Prostate gland (tissue), 2 donors: ENCODE data around the gene SAMD4A. TPM values are rescaled to one million over a fixed set of nuclear protein-coding genes. Genes with fewer than 3 reads are reported as not detected.

ENCODE experiments used
- DNase-seq: peaks from one replicate; pipeline ENCODE4 v3.0.0-alpha.2; 2019; ENCODE audit warnings: low spot score
- H3K27ac ChIP-seq, 2 donors: fragments of 200-600 bp; sonication (generic); 2 replicates each; pipeline ENCODE4 v1.5.1; 2017 to 2019
- H3K27me3 ChIP-seq: fragments of 200-600 bp; sonication (generic); replicated peaks from 2 replicates; pipeline ENCODE4 v1.5.1; 2019; ENCODE audit not compliant: insufficient read depth
- H3K36me3 ChIP-seq, 2 donors: fragments of 200-600 bp; sonication (generic); 1 replicate in 1 of 2; 2 replicates in 1 of 2; pipeline versions ENCODE4 v1.5.1 to v1.8.1; 2017 to 2019
- H3K4me1 ChIP-seq: fragments of 200-600 bp; sonication (generic); replicated peaks from 2 replicates; pipeline ENCODE4 v1.5.1; 2019
- H3K4me3 ChIP-seq, 2 donors: fragments of 200-600 bp; sonication (generic); 2 replicates each; pipeline ENCODE4 v1.5.1; 2017 to 2019
- H3K9me3 ChIP-seq: fragments of 200-600 bp; sonication (generic); 2 replicates; pipeline ENCODE4 v1.5.1; 2017
- POLR2A ChIP-seq: fragments of 450-650 bp; IDR thresholded peaks from one replicate; pipeline ENCODE4 v1.6.1; 2016; ENCODE audit warnings: antibody characterized with exemption, mild to moderate bottlenecking
- POLR2AphosphoS5 ChIP-seq: sonication (generic); formaldehyde crosslinking; IDR thresholded peaks from one replicate; pipeline ENCODE4 v1.6.1; 2017; ENCODE audit warnings: antibody characterized with exemption
- WGBS: methylation state at CpG from one replicate; pipeline ENCODE4 v1.1.5; 2018; 5-methylcytosine and 5-hydroxymethylcytosine counted together
- intact Hi-C: fragments of 100-400 bp; cut with DNase I; formaldehyde crosslinking; loops from one replicate; pipeline ENCODE4 v1.14.2; 2022
- total RNA-seq, 2 donors: library from RNA; depleted of rRNA; stranded (reverse); fragments of >200 nt; gene quantifications; one replicate each; pipeline ENCODE4 v1.1.0, GENCODE V29; 2016
- TF ChIP-seq, protein P1 (sequence below), 4 experiments: fragments of 200-600 bp in 2 of 4; fragments of 450-650 bp in 2 of 4; sonication (generic) in 2 of 4; IDR thresholded peaks; 1 replicate in 3 of 4; 2 replicates in 1 of 4; pipeline ENCODE4 v1.5.1; 2016 to 2019; ENCODE audit warnings: antibody characterized with exemption in 4 of 4, mild to moderate bottlenecking in 2 of 4, moderate library complexity in 2 of 4

SAMD4A gene
- total RNA-seq, 2 donors from 2014 or later, result 18.1 to 38.5 TPM

DNA sequence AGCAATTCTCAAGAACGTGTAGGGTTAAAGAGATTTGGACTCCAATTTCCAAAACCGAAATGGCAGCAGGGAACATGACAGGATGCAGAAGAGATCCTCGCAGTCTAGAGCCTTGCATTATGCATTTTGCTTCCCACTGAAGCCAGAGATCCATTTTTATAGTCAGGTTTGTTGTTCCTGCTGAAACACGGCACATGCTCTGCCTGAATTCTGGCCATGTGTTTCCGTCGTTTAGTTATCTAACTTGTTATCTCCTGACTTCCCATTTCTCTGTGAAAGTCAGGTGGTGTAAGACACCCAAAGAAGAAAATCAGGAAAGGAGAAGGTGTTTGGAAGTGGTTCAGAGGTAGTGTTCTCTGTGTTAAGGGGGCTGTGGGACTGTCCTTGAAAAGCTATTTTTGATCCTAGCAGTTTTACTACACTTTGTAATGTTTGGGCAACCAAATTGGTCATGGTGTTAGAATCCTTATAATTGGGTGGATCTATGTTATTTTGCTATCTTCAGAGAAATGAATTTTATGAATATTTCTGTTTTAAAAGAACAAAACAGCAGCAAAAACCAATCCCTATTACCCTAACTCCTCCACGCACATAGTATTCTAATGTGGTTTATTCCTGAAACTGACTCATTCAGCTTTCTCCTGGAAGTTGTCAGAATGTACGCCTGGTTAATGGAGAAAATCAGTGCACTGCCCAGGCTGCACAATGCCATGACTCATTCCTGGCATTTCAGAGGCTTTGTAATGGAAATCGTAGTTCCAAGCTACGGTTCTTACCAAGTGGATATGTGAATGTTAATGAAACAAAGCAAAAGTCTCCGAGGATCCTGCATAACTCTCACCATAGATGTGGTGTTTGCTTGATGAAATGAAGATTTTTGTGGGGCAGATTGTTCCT, 110.1 kb downstream of the SAMD4A start:
- Histone ChIP-seq H3K27me3 (no peaks in the 10 kb centered on the region), H3K36me3 (no peaks in the 10 kb centered on the region), H3K27ac (peak overlapping the region; percentile 63 to 73), H3K9me3 (no peaks in the 10 kb centered on the region), H3K4me3 (no peak overlapping the region), H3K4me1 (peaks cover 7% of the 10 kb centered on the region)
- TF ChIP-seq POLR2AphosphoS5 (peak; percentile 61), POLR2A (peak; percentile 7)
- TF ChIP-seq, protein P1, sequence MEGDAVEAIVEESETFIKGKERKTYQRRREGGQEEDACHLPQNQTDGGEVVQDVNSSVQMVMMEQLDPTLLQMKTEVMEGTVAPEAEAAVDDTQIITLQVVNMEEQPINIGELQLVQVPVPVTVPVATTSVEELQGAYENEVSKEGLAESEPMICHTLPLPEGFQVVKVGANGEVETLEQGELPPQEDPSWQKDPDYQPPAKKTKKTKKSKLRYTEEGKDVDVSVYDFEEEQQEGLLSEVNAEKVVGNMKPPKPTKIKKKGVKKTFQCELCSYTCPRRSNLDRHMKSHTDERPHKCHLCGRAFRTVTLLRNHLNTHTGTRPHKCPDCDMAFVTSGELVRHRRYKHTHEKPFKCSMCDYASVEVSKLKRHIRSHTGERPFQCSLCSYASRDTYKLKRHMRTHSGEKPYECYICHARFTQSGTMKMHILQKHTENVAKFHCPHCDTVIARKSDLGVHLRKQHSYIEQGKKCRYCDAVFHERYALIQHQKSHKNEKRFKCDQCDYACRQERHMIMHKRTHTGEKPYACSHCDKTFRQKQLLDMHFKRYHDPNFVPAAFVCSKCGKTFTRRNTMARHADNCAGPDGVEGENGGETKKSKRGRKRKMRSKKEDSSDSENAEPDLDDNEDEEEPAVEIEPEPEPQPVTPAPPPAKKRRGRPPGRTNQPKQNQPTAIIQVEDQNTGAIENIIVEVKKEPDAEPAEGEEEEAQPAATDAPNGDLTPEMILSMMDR (IDR thresholded peaks at IDR 0.05), result no peak
- no peak for DNase-seq
- intact Hi-C loops, result loop anchor here (2.0 to 5.0 kb wide), 2 partner anchors 35 to 110 kb away; partner anchors contain the start of gene SAMD4A
- WGBS, result 21% methylated on average over 11 of the region's 11 CpGs

DNA sequence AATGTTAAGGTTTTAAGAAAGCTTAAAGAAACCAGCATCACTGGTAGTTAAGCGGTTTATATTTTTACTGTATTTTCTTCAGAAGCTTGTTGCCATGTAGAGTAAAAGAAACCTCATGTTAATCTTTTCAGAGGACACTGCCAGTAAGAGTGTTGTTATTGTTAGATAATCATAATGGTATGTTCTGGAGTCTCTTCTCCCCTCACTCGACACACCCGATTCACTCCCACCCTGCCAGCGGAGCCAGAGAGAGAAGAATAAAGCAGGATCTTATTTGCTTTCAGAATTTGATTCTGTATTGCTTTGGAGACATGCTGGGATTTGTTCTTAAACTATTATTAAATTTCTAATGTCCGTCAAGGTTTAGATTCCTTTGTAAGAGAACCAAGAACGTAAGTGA, 113.7 kb downstream of the SAMD4A start:
- no peaks in the 10 kb centered on the region for H3K27me3 ChIP-seq
- no peaks in the 10 kb centered on the region for H3K36me3 ChIP-seq
- H3K4me1 ChIP-seq, result peaks cover 7% of the 10 kb centered on the region
- DNase-seq, result no peak
- H3K4me3 ChIP-seq, result no peak overlapping the region
- WGBS, result 47% methylated on average over 6 of the region's 6 CpGs
- TF ChIP-seq POLR2AphosphoS5 (no peak), POLR2A (no peak)
- TF ChIP-seq, protein P1 (IDR thresholded peaks at IDR 0.05), result no peak
- intact Hi-C loops, result no loop called here
- no peaks in the 10 kb centered on the region for H3K9me3 ChIP-seq
- H3K27ac ChIP-seq, result no peak overlapping the region

DNA sequence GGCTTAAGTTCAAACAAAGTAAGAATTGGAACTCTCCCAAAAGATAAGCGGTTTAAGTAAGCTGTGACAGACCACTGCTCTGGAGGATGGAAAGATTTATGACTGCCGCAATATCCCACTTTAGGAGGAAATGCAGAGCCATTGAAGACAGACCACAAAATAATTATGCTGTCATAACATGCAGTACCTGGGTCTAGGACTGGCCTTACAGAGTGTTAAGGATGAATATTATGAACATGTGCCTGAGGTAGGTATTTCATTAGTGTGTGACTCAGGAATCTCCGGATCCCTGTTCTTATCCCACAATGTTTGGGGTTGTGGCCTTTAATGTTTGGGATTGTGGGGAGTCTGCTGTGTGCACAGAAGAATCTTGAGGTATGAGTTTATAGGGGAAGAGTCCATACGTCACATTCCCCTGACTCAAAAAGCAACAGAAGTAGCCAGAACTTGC, 114.9 kb downstream of the SAMD4A start:
- intact Hi-C loops, result no loop called here

DNA sequence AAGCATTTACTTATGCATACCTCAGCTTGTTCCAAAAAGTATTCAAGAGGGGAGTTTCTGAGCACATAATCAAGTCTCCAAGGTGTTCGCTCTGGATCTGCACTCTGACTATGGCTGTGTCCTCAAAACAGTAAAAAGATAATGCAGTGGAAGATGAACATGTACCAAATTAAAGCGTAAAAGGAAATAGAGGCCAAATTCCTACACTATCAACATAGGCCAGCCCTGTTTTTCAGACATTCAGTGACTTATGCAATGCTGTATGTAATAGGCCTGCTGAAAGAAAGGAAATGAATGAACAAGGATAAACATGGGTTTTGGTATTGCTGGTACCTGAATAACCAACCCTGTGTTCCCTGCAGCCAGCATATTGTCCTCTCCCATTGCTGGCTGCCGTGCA, 115.7 kb downstream of the SAMD4A start:
- Histone ChIP-seq H3K4me3 (no peak overlapping the region), H3K27ac (no peak overlapping the region), H3K27me3 (no peaks in the 10 kb centered on the region), H3K9me3 (no peaks in the 10 kb centered on the region), H3K4me1 (no peaks in the 10 kb centered on the region), H3K36me3 (no peaks in the 10 kb centered on the region)
- intact Hi-C loops, result no loop called here
- DNase-seq, result no peak
- WGBS, result 96% methylated on average over 3 of the region's 3 CpGs
- TF ChIP-seq POLR2AphosphoS5 (no peak), POLR2A (no peak)
- TF ChIP-seq, protein P1 (IDR thresholded peaks at IDR 0.05), result no peak

More for the DNA sequence above, 114.9 kb downstream of the SAMD4A start:
- H3K4me1 ChIP-seq, result peaks cover under 1% of the 10 kb centered on the region
- 86% methylated on average over 4 of the region's 4 CpGs for whole genome bisulfite sequencing
- no peak overlapping the region for H3K4me3 ChIP-seq
- no peak overlapping the region for H3K27ac ChIP-seq
- no peak for TF ChIP-seq POLR2AphosphoS5
- no peak for TF ChIP-seq POLR2A
- TF ChIP-seq, protein P1 (IDR thresholded peaks at IDR 0.05), result no peak
- no peaks in the 10 kb centered on the region for H3K36me3 ChIP-seq
- H3K27me3 ChIP-seq, result no peaks in the 10 kb centered on the region
- no peaks in the 10 kb centered on the region for H3K9me3 ChIP-seq
- no peak for DNase-seq
